ENCODE data around the gene PPM1L.

DNA sequence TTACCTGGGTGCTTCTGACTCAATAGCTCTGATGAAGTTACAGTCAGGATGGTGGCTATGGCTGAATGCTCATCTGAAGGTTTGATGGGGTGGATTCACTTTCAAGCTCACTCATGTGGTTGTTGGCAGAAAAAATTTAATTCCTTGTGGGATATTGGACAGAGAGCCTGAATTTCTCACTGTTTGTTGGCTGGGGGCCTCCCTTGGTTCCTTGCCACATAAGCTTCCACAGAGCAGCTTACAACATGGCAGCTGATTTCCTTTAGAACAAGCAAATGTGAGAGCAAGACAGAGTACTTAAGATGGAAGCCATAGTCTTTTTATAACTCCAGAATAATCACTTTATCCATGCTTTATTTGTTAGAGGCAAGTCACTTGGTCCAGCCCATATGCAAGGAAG is 150.6 kb downstream of the PPM1L start:
- TF ChIP-seq, protein P1, sequence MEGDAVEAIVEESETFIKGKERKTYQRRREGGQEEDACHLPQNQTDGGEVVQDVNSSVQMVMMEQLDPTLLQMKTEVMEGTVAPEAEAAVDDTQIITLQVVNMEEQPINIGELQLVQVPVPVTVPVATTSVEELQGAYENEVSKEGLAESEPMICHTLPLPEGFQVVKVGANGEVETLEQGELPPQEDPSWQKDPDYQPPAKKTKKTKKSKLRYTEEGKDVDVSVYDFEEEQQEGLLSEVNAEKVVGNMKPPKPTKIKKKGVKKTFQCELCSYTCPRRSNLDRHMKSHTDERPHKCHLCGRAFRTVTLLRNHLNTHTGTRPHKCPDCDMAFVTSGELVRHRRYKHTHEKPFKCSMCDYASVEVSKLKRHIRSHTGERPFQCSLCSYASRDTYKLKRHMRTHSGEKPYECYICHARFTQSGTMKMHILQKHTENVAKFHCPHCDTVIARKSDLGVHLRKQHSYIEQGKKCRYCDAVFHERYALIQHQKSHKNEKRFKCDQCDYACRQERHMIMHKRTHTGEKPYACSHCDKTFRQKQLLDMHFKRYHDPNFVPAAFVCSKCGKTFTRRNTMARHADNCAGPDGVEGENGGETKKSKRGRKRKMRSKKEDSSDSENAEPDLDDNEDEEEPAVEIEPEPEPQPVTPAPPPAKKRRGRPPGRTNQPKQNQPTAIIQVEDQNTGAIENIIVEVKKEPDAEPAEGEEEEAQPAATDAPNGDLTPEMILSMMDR (IDR thresholded peaks at IDR 0.05): no peak
- TF ChIP-seq EP300 (IDR thresholded peaks at IDR 0.05) (no peak), POLR2AphosphoS5 (IDR thresholded peaks at IDR 0.05) (no peak)

All from suprapubic skin (tissue), 4 donors.